Mammary epithelial cell (primary cell): ENCODE measurements around the gene HDAC4.

Experiments used
- EZH2 ChIP-seq: IDR thresholded peaks from 2 replicates; pipeline ENCODE4 v1.6.1; 2012; ENCODE audit warnings: low read length, inconsistent platforms, borderline replicate concordance
- TF ChIP-seq, protein P1 (sequence below), 2 donors: IDR thresholded peaks in 1 of 2; conservative IDR thresholded peaks in 1 of 2; 2 replicates each; pipeline ENCODE4 v1.5.1; 2011 to 2012; ENCODE audit warnings: inconsistent platforms in 2 of 2, low read length in 2 of 2, mild to moderate bottlenecking in 2 of 2, control low read depth in 1 of 2, low read depth in 1 of 2; ENCODE audit not compliant: insufficient read depth in 1 of 2; ENCODE audit errors: extremely low read depth in 1 of 2

DNA sequence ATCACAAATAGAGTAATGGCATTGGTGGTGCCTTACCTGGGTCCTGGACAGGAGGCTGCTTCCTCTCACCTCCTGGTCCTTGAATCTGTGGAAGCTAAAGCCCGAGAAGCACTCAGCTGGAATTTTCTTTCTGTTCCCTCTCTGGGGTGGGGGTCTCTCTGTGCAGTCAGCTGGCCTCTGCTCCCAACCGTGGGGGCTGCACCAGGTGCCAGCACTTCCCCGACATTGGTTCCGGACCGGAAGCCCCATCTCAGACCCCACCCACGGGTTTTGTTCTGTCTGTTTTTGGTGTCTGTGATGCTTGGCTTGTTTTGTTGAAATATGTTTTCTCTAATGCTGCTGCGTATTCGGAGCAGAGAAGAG is 398.2 kb downstream of the HDAC4 start:
- TF ChIP-seq EZH2: no peak
- TF ChIP-seq, protein P1, sequence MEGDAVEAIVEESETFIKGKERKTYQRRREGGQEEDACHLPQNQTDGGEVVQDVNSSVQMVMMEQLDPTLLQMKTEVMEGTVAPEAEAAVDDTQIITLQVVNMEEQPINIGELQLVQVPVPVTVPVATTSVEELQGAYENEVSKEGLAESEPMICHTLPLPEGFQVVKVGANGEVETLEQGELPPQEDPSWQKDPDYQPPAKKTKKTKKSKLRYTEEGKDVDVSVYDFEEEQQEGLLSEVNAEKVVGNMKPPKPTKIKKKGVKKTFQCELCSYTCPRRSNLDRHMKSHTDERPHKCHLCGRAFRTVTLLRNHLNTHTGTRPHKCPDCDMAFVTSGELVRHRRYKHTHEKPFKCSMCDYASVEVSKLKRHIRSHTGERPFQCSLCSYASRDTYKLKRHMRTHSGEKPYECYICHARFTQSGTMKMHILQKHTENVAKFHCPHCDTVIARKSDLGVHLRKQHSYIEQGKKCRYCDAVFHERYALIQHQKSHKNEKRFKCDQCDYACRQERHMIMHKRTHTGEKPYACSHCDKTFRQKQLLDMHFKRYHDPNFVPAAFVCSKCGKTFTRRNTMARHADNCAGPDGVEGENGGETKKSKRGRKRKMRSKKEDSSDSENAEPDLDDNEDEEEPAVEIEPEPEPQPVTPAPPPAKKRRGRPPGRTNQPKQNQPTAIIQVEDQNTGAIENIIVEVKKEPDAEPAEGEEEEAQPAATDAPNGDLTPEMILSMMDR (conservative IDR thresholded peaks at IDR 0.05 in 1 of 2, IDR thresholded peaks at IDR 0.05 in 1 of 2; ENCODE audit: extremely low read depth in 1 of 2, insufficient read depth in 1 of 2, low read depth in 1 of 2, low read length in 2 of 2): no peak
